Body of pancreas (tissue), 4 donors: ENCODE data around the gene PMPCA.

Source experiments
- POLR2A ChIP-seq, 3 donors: fragments of 450-650 bp; IDR thresholded peaks; one replicate each; pipeline ENCODE4 v1.6.1; 2016; ENCODE audit warnings: antibody characterized with exemption in 3 of 3, mild to moderate bottlenecking in 2 of 3
- TF ChIP-seq, protein P1 (sequence below), 7 experiments: fragments of 450-650 bp in 4 of 7; fragments of 200-600 bp in 3 of 7; sonication (generic) in 3 of 7; IDR thresholded peaks; one replicate each; pipeline ENCODE4 v1.5.1; 2016 to 2019; ENCODE audit warnings: antibody characterized with exemption in 7 of 7

DNA sequence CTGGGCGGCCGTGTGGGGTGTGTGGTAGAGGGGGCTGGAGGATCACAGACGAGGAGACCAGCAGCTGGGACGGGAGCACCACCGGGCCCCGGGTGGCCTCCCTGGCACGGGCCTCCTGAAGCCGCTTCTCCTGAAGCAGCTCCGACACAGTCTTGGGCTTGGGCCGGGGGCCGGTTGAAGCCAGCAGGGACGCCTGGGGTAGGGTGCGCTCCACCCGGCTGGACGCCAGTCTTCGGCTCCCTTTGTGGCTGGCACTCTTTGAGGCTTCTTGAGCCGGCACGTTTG is 31.5 kb upstream of the PMPCA start:
- TF ChIP-seq, protein P1, sequence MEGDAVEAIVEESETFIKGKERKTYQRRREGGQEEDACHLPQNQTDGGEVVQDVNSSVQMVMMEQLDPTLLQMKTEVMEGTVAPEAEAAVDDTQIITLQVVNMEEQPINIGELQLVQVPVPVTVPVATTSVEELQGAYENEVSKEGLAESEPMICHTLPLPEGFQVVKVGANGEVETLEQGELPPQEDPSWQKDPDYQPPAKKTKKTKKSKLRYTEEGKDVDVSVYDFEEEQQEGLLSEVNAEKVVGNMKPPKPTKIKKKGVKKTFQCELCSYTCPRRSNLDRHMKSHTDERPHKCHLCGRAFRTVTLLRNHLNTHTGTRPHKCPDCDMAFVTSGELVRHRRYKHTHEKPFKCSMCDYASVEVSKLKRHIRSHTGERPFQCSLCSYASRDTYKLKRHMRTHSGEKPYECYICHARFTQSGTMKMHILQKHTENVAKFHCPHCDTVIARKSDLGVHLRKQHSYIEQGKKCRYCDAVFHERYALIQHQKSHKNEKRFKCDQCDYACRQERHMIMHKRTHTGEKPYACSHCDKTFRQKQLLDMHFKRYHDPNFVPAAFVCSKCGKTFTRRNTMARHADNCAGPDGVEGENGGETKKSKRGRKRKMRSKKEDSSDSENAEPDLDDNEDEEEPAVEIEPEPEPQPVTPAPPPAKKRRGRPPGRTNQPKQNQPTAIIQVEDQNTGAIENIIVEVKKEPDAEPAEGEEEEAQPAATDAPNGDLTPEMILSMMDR (IDR thresholded peaks at IDR 0.05), result no peak
- no peak for TF ChIP-seq POLR2A (IDR thresholded peaks at IDR 0.05)
